Effector memory CD4-positive, alpha-beta T cell (primary cell): ENCODE measurements around the gene BHLHA15.
"Not testable (repeated sequence)": the region's sequence is repeated elsewhere in the genome, so short reads cannot be mapped to it uniquely, and the experiment has no call there.

Experiments used
- DNase-seq, 3 donors: peaks; one replicate each; pipeline ENCODE4 v3.0.0-alpha.2; 2020
- H3K27ac ChIP-seq: 2 replicates; pipeline ENCODE4 v1.7.0; 2013; ENCODE audit warnings: mild to moderate bottlenecking, low read length, moderate library complexity; ENCODE audit not compliant: insufficient read depth, poor library complexity, severe bottlenecking
- H3K27me3 ChIP-seq: replicated peaks from 2 replicates; pipeline ENCODE4 v1.7.0; 2013; ENCODE audit warnings: mild to moderate bottlenecking, low read length; ENCODE audit not compliant: insufficient read depth, control insufficient read depth, poor library complexity, severe bottlenecking
- H3K36me3 ChIP-seq: 2 replicates; pipeline ENCODE4 v1.7.0; 2013; ENCODE audit warnings: mild to moderate bottlenecking, low read length, moderate library complexity; ENCODE audit not compliant: control insufficient read depth, insufficient read depth
- H3K4me1 ChIP-seq: 2 replicates; pipeline ENCODE4 v1.7.0; 2013; ENCODE audit warnings: low read length, mild to moderate bottlenecking; ENCODE audit not compliant: control insufficient read depth, insufficient read depth, poor library complexity, severe bottlenecking
- H3K4me3 ChIP-seq: 2 replicates; pipeline ENCODE4 v1.7.0; 2013; ENCODE audit warnings: low read length, low read depth, mild to moderate bottlenecking; ENCODE audit not compliant: insufficient read depth, poor library complexity, severe bottlenecking
- H3K9me3 ChIP-seq: 2 replicates; pipeline ENCODE4 v1.7.0; 2013; ENCODE audit warnings: mild to moderate bottlenecking, low read length, moderate library complexity; ENCODE audit not compliant: control insufficient read depth

BHLHA15 gene

DNA sequence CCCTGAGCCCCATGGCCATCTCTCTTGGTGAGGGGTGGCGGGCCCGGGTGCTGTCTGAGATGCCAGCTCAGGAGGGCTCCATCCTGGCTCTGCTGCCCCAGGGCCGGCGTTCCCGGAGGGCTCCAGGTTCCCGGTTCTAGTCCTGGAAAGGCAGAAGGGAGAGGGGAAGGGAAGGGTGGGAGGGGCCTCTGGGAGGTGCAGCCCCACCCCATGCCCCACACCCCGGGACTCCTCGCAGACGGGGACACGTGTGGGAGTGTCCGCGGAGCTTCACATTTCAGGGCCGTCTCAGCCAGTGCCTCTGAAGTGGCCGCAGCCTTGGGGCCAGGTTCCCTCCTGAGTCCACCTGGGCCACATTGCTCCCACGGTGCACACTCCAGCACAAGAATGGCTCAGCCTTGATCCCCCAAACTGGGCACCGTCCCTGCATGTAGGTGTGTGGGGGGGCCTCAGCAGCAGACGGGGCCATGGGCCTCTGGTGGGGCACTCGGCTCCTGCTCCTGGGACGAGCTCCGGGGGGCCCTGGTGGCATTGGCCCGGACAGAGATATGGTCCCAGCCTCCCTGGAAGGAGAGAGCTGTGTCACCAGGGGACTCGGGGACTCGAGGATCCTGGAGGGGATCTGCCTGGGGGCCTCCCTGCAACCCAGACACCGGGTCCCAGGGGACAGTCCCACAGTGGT, 5.8 kb downstream of the BHLHA15 start:
- no peak for DNase-seq
- no peaks in the 10 kb centered on the region for H3K4me1 ChIP-seq
- no peak overlapping the region for H3K27ac ChIP-seq
- H3K27me3 ChIP-seq: no peaks in the 10 kb centered on the region
- H3K4me3 ChIP-seq: no peak overlapping the region
- peaks cover 18% of the 10 kb centered on the region for H3K36me3 ChIP-seq
- no peaks in the 10 kb centered on the region for H3K9me3 ChIP-seq

DNA sequence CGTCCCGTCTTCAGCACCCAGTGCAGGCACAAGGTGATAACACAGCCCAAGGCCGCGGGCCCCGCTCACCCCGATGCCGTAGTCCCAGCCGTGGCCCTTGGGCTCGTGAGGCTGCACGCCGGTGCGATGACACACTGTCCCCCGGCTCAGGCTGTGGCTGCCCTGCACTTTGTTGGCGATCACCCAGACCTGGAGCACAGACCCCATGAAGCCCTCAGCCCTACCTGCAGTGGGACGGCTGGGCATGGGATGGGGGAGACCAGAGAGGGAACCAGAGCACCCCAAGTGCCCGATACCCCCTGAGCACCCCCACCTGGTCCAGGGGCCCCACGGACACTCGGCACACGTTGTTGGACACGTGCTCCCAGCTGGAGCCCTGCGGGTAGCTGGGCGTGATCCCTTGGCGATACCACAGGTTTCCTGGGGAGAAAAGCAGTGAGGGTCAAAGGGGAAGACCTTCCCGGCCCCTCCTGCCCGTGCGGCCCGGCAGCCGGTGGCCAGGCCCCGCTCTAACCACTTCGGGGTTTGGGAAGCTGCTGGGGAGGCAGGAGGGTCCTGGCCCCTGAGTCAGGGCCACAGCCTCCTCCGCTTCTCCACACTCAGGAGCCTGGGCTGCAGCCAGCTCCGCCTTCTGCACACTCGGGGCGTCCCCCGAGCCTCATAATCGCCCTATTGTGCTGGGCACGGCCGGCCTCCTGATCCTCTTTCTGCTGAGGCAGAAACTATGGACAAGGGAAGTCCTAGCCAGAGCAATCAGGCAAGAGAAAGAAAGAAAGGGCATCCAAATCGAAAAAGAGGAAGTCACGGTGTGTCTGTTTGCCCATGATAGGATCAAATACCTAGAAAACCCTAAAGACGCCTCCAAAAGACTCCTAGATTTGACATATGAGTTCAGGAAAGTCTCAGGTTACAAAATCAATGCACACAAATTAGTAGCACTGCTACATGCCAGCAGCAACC, 6.7 kb downstream of the BHLHA15 start:
- Histone ChIP-seq H3K9me3 (no peaks in the 10 kb centered on the region), H3K27me3 (no peaks in the 10 kb centered on the region), H3K4me3 (no peak overlapping the region), H3K4me1 (no peaks in the 10 kb centered on the region), H3K36me3 (peaks cover 26% of the 10 kb centered on the region), H3K27ac (no peak overlapping the region)
- DNase-seq: no peak

DNA sequence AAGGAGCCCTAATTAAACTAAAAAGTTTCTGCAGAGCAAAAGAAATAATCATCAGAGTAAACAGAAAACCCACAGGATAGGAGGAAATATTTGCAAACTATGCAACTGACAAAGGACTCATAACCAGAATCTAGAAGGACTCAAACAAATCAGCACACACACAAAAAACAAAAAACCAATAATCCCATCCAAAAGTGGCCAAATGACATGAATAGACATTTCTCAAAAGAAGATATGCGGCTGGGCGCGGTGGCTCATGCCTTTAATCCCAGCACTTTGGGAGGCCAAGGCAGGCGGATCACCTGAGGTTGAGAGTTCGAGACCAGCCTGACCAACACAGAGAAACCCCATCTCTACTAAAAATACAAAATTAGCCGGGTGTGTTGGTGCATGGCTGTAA, 8.1 kb downstream of the BHLHA15 start:
- H3K27ac ChIP-seq: not testable (repeated sequence)

GRCh38 chr7:98221611-98222532, 10.6 kb downstream of the BHLHA15 start:
- no peak overlapping the region for H3K4me3 ChIP-seq
- DNase-seq: no peak
- H3K36me3 ChIP-seq: peaks cover 45% of the 10 kb centered on the region
- no peaks in the 10 kb centered on the region for H3K4me1 ChIP-seq
- no peaks in the 10 kb centered on the region for H3K27me3 ChIP-seq
- H3K9me3 ChIP-seq: no peaks in the 10 kb centered on the region
- no peak overlapping the region for H3K27ac ChIP-seq

More for the DNA sequence above, 8.1 kb downstream of the BHLHA15 start:
- DNase-seq, H3K27me3 ChIP-seq, H3K9me3 ChIP-seq, H3K4me1 ChIP-seq, H3K4me3 ChIP-seq: not testable (repeated sequence)
- peaks cover 31% of the 10 kb centered on the region for H3K36me3 ChIP-seq

DNA sequence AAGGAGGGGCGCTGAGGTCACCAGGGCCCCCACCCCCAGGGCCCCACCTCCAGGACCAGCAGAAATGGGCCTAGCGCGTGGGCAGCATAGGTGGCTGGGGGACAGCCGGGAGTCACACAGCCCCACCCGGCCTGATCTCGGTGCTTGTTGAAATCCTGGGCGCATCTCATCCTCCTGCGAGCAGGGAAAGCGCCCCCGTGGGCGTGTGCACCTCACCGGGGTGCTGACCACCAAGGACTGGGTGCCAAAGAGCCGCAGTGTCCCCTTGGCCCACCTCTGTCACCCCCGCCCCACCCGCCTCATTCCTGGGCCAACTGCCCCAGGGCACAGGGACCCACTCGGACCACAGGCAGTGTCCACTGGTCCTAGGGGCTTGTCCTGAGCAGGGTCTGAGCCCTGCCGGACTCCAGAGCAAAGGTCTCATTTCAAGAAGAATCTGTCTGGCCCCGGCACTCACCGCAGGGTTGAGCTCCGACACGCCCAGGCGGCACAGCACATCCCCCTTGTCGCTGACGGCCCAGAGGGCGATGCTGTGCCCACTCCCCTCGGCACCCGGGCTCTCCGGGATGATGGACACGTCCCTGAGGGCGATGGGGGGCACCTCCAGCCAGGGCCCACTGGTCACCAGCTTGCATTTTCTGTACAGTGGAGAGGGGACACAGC, 11.4 kb downstream of the BHLHA15 start:
- H3K4me3 ChIP-seq: no peak overlapping the region
- no peak for DNase-seq
- no peaks in the 10 kb centered on the region for H3K9me3 ChIP-seq
- H3K27me3 ChIP-seq: no peaks in the 10 kb centered on the region
- no peak overlapping the region for H3K27ac ChIP-seq
- peaks cover 39% of the 10 kb centered on the region for H3K36me3 ChIP-seq
- no peaks in the 10 kb centered on the region for H3K4me1 ChIP-seq

- Histone ChIP-seq H3K27me3 (no peaks in the 10 kb centered on the region), H3K4me1 (no peaks in the 10 kb centered on the region), H3K27ac (no peak overlapping the region), H3K4me3 (no peak overlapping the region), H3K9me3 (no peaks in the 10 kb centered on the region), H3K36me3 (peaks cover 42% of the 10 kb centered on the region)
- no peak for DNase-seq
Observed at GRCh38 chr7:98223351-98223897, 12.2 kb downstream of the BHLHA15 start.

- Histone ChIP-seq H3K4me3 (no peak overlapping the region), H3K27ac (no peak overlapping the region), H3K27me3 (no peaks in the 10 kb centered on the region), H3K9me3 (no peaks in the 10 kb centered on the region), H3K36me3 (peaks cover 47% of the 10 kb centered on the region), H3K4me1 (no peaks in the 10 kb centered on the region)
- DNase-seq: no peak
Observed at GRCh38 chr7:98223898-98224700, 12.9 kb downstream of the BHLHA15 start.

GRCh38 chr7:98224701-98225181, 13.5 kb downstream of the BHLHA15 start:
- Histone ChIP-seq H3K9me3 (no peaks in the 10 kb centered on the region), H3K27me3 (no peaks in the 10 kb centered on the region), H3K36me3 (peaks cover 47% of the 10 kb centered on the region), H3K4me3 (no peak overlapping the region), H3K4me1 (no peaks in the 10 kb centered on the region), H3K27ac (no peak overlapping the region)
- DNase-seq: no peak
